Activated CD4-positive, alpha-beta memory T cell treated with anti-CD3 and anti-CD28 coated beads for 36 hours (primary cell): ENCODE data around the gene SKP2. TPM values are rescaled to one million over a fixed set of nuclear protein-coding genes. Genes with fewer than 3 reads are reported as not detected.
"Not testable (repeated sequence)": the region's sequence is repeated elsewhere in the genome, so short reads cannot be mapped to it uniquely, and the experiment has no call there.

ENCODE experiments used
- CTCF ChIA-PET: fragments of 350-600 bp; sonication (Branson Sonifier 250); formaldehyde crosslinking; loops from one replicate; lab custom pipeline; 2021; ENCODE audit warnings: antibody characterized with exemption, inconsistent platforms; lab: Charles Lee
- POLR2A ChIA-PET: fragments of 350-600 bp; sonication (Branson Sonifier 250); formaldehyde crosslinking; loops from one replicate; lab custom pipeline; 2021; ENCODE audit warnings: antibody characterized with exemption; lab: Charles Lee
- DNase-seq: peaks from one replicate; pipeline ENCODE4 v3.0.0-alpha.2; 2020
- H3K27ac Mint-ChIP-seq: one replicate; pipeline ENCODE4 v1.8.0; 2021; ENCODE audit warnings: mixed read lengths
- H3K27me3 Mint-ChIP-seq: one replicate; pipeline ENCODE4 v1.8.0; 2021; ENCODE audit warnings: mixed read lengths
- H3K36me3 Mint-ChIP-seq: one replicate; pipeline ENCODE4 v1.8.0; 2021; ENCODE audit warnings: mixed read lengths
- H3K4me1 Mint-ChIP-seq: one replicate; pipeline ENCODE4 v1.8.0; 2021; ENCODE audit warnings: low read depth, mixed read lengths
- H3K4me3 Mint-ChIP-seq: one replicate; pipeline ENCODE4 v1.8.0; 2021; ENCODE audit warnings: mild to moderate bottlenecking, mixed read lengths
- H3K9me3 Mint-ChIP-seq: one replicate; pipeline ENCODE4 v1.8.0; 2021; ENCODE audit warnings: mixed read lengths
- intact Hi-C: fragments of 100-400 bp; cut with micrococcal nuclease; formaldehyde crosslinking; loops from one replicate; pipeline ENCODE4 v1.15.1; 2023
- total RNA-seq, 2 experiments: library from RNA; stranded (reverse); gene quantifications; one replicate each; pipeline ENCODE4 v1.2.3, GENCODE V29; 2021

The SKP2 gene
- total RNA-seq, 2 experiments from 2014 or later = 33.1 to 34.7 TPM

GRCh38 chr5:36178524-36178890 lies 26.6 kb downstream of the SKP2 start:
- DNase-seq = no peak
- H3K4me1 Mint-ChIP-seq = peaks cover 5% of the 10 kb centered on the region
- peaks cover 52% of the 10 kb centered on the region for H3K36me3 Mint-ChIP-seq
- ChIA-PET CTCF (interaction anchor here (0.7 to 1.6 kb wide), 2 partner anchors 58 to 64 kb away, joined by 3 to 5 read pairs; partner anchors contain the start of gene NADK2), POLR2A (no interaction called here)
- H3K9me3 Mint-ChIP-seq = no peaks in the 10 kb centered on the region
- H3K27ac Mint-ChIP-seq = no peak overlapping the region
- no peaks in the 10 kb centered on the region for H3K27me3 Mint-ChIP-seq
- H3K4me3 Mint-ChIP-seq = no peak overlapping the region
- intact Hi-C loops = no loop called here

GRCh38 chr5:36179950-36180349 lies 28.0 kb downstream of the SKP2 start:
- POLR2A ChIA-PET = no interaction called here
- CTCF ChIA-PET = no interaction called here

GRCh38 chr5:36180556-36181350 lies 28.8 kb downstream of the SKP2 start:
- intact Hi-C loops = no loop called here
- POLR2A ChIA-PET = no interaction called here
- no peak for DNase-seq
- H3K4me3 Mint-ChIP-seq = no peak overlapping the region
- no peak overlapping the region for H3K27ac Mint-ChIP-seq
- H3K9me3 Mint-ChIP-seq = peaks cover 1% of the 10 kb centered on the region
- no peaks in the 10 kb centered on the region for H3K27me3 Mint-ChIP-seq
- peaks cover 5% of the 10 kb centered on the region for H3K4me1 Mint-ChIP-seq
- H3K36me3 Mint-ChIP-seq = peaks cover 55% of the 10 kb centered on the region
- CTCF ChIA-PET = no interaction called here

More at GRCh38 chr5:36179950-36180349, 28.0 kb downstream of the SKP2 start:
- no peaks in the 10 kb centered on the region for H3K9me3 Mint-ChIP-seq
- DNase-seq = no peak
- peaks cover 5% of the 10 kb centered on the region for H3K4me1 Mint-ChIP-seq
- peaks cover 52% of the 10 kb centered on the region for H3K36me3 Mint-ChIP-seq
- intact Hi-C loops = no loop called here
- no peak overlapping the region for H3K4me3 Mint-ChIP-seq
- H3K27ac Mint-ChIP-seq = no peak overlapping the region
- no peaks in the 10 kb centered on the region for H3K27me3 Mint-ChIP-seq

GRCh38 chr5:36181774-36182173 lies 29.9 kb downstream of the SKP2 start:
- DNase-seq = no peak
- H3K36me3 Mint-ChIP-seq = peaks cover 62% of the 10 kb centered on the region
- intact Hi-C loops = no loop called here

GRCh38 chr5:36184408-36184807 lies 32.5 kb downstream of the SKP2 start:
- H3K27ac Mint-ChIP-seq, intact Hi-C loops, H3K4me3 Mint-ChIP-seq, H3K27me3 Mint-ChIP-seq, H3K4me1 Mint-ChIP-seq, POLR2A ChIA-PET, CTCF ChIA-PET, DNase-seq: not testable (repeated sequence)
- Mint-ChIP-seq H3K36me3 (peaks cover 77% of the 10 kb centered on the region), H3K9me3 (peaks cover 16% of the 10 kb centered on the region)

More at GRCh38 chr5:36181774-36182173, 29.9 kb downstream of the SKP2 start:
- Mint-ChIP-seq H3K27ac (no peak overlapping the region), H3K27me3 (no peaks in the 10 kb centered on the region), H3K9me3 (peaks cover 3% of the 10 kb centered on the region), H3K4me3 (no peak overlapping the region), H3K4me1 (peaks cover 4% of the 10 kb centered on the region)
- CTCF ChIA-PET = no interaction called here
- POLR2A ChIA-PET = interaction anchor here (0.7 kb wide), 1 partner anchor 91 kb away, joined by 3 read pairs; no protein-coding TSS in a partner anchor

- ChIA-PET POLR2A (no interaction called here), CTCF (no interaction called here)
- Mint-ChIP-seq H3K4me1 (no peaks in the 10 kb centered on the region), H3K27ac (no peak overlapping the region), H3K36me3 (peaks cover 39% of the 10 kb centered on the region), H3K9me3 (peaks cover 13% of the 10 kb centered on the region), H3K4me3 (no peak overlapping the region), H3K27me3 (no peaks in the 10 kb centered on the region)
- DNase-seq = no peak
- intact Hi-C loops = no loop called here
Measured at GRCh38 chr5:36193746-36194145, 41.8 kb downstream of the SKP2 start.

GRCh38 chr5:36198281-36198680 lies 46.4 kb downstream of the SKP2 start:
- intact Hi-C loops = no loop called here
- H3K36me3 Mint-ChIP-seq = peaks cover 22% of the 10 kb centered on the region

GRCh38 chr5:36198783-36199182 lies 46.9 kb downstream of the SKP2 start:
- H3K4me3 Mint-ChIP-seq, CTCF ChIA-PET, POLR2A ChIA-PET, H3K27ac Mint-ChIP-seq, intact Hi-C loops, H3K9me3 Mint-ChIP-seq, DNase-seq, H3K27me3 Mint-ChIP-seq, H3K4me1 Mint-ChIP-seq: not testable (repeated sequence)
- H3K36me3 Mint-ChIP-seq = peaks cover 23% of the 10 kb centered on the region

More at GRCh38 chr5:36198281-36198680, 46.4 kb downstream of the SKP2 start:
- ChIA-PET CTCF (no interaction called here), POLR2A (no interaction called here)
- DNase-seq = no peak
- Mint-ChIP-seq H3K27me3 (no peaks in the 10 kb centered on the region), H3K9me3 (no peaks in the 10 kb centered on the region), H3K4me1 (no peaks in the 10 kb centered on the region), H3K4me3 (no peak overlapping the region), H3K27ac (no peak overlapping the region)

GRCh38 chr5:36199620-36200019 lies 47.7 kb downstream of the SKP2 start:
- no peaks in the 10 kb centered on the region for H3K9me3 Mint-ChIP-seq
- POLR2A ChIA-PET = no interaction called here
- no peaks in the 10 kb centered on the region for H3K4me1 Mint-ChIP-seq
- H3K27ac Mint-ChIP-seq = no peak overlapping the region
- intact Hi-C loops = no loop called here
- CTCF ChIA-PET = no interaction called here
- no peak for DNase-seq
- no peak overlapping the region for H3K4me3 Mint-ChIP-seq
- no peaks in the 10 kb centered on the region for H3K27me3 Mint-ChIP-seq
- peaks cover 22% of the 10 kb centered on the region for H3K36me3 Mint-ChIP-seq

GRCh38 chr5:36200513-36200912 lies 48.6 kb downstream of the SKP2 start:
- Mint-ChIP-seq H3K9me3 (no peaks in the 10 kb centered on the region), H3K36me3 (peaks cover 26% of the 10 kb centered on the region), H3K27me3 (no peaks in the 10 kb centered on the region), H3K27ac (no peak overlapping the region), H3K4me1 (no peaks in the 10 kb centered on the region), H3K4me3 (no peak overlapping the region)
- ChIA-PET CTCF (no interaction called here), POLR2A (no interaction called here)
- DNase-seq = no peak
- intact Hi-C loops = no loop called here

GRCh38 chr5:36202521-36202961 lies 50.6 kb downstream of the SKP2 start:
- CTCF ChIA-PET = interaction anchor here (0.9 kb wide), 1 partner anchor 63 kb away, joined by 3 read pairs; no protein-coding TSS in a partner anchor

GRCh38 chr5:36205329-36205728 lies 53.4 kb downstream of the SKP2 start:
- ChIA-PET POLR2A (no interaction called here), CTCF (interaction anchor here (1.0 kb wide), 1 partner anchor 100 kb away, joined by 3 read pairs; no protein-coding TSS in a partner anchor)
- no peak for DNase-seq
- Mint-ChIP-seq H3K4me3 (no peak overlapping the region), H3K9me3 (peaks cover 3% of the 10 kb centered on the region), H3K27me3 (no peaks in the 10 kb centered on the region), H3K36me3 (peaks cover 23% of the 10 kb centered on the region), H3K4me1 (no peaks in the 10 kb centered on the region), H3K27ac (no peak overlapping the region)
- intact Hi-C loops = no loop called here

More at GRCh38 chr5:36202521-36202961, 50.6 kb downstream of the SKP2 start:
- Mint-ChIP-seq H3K36me3 (peaks cover 21% of the 10 kb centered on the region), H3K4me3 (no peak overlapping the region), H3K4me1 (no peaks in the 10 kb centered on the region), H3K27me3 (no peaks in the 10 kb centered on the region), H3K9me3 (peaks cover 3% of the 10 kb centered on the region), H3K27ac (no peak overlapping the region)
- intact Hi-C loops = no loop called here
- POLR2A ChIA-PET = no interaction called here
- no peak for DNase-seq
